HG03175 (cell line): ENCODE data around the gene DRD3.

Experiments
- ATAC-seq: cut with Tn5 transposase; IDR thresholded peaks from one replicate; pipeline ENCODE4 v1.9.1; 2021; ENCODE audit warnings: mild to moderate bottlenecking, moderate library complexity; ENCODE audit not compliant: unreplicated experiment

DRD3 gene

DNA sequence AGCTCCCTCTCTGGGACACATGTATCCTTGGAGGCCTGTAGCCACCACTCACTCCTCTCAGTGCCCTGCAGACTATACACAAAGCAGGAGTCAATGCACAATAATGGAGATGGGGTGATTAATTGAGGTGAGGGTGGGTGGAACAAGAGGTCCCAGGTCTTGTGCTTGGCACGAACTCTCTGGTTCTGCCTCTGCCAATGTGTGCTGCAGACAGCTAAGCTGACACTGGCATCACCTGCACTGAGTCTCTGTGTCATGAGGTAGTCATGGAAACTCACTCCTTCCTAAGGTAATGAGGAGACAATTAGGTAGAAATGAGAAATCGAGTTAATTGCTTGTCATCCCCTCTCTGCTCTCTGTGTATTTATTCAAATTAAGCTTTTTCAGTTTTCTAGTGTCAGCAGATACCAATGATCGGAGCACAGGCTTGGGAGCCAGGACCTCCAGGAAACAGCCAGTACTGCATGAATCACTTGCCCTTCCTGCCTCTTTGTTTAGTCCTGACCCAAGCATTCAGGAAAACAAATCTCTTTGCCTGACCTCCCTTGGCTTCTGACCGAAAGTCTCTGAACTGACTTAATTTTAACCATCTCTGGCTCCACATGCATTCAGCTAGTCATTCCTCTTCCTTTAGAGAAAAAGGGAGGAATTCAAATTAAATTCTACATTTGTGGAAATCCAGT is 56.7 kb downstream of the DRD3 start:
- no peak for ATAC-seq

DNA sequence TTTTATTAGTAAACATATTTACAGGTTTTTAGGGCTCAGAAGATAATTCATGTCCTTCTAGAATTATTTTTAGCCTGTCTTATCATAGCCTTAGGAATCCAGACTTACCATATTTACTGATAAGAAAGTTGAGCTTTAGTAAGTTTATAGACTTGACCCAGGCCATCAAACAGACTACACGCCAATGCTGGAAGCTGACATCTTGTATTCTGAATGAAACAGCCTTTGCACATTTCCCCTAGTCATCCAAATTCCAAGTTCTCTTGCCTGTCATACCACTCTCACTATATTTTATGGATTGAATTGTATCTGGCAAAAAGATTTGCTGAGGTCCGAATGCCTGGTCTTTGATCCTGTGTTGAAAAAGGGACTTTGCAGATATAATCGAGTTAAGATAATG is 58.6 kb downstream of the DRD3 start:
- ATAC-seq: no peak

DNA sequence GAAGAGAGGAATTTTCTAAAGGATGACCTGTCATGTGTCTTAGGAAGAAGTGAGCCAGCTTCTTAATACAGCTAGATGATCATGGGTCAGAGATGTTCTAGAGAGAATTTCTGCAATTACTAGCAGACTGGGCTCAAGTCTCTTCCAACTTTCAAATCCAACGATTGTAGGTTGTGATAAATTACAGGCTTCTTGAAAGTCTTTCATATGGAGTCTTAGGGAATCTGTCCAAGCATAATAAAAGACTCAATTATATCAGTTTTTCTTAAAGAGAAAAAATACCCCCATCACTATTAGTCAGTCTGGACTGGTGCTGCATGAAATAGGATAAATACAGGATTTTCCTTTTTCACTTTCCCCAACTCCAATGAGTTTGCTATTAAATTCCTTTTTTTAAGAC is 59.1 kb downstream of the DRD3 start:
- ATAC-seq: no peak

DNA sequence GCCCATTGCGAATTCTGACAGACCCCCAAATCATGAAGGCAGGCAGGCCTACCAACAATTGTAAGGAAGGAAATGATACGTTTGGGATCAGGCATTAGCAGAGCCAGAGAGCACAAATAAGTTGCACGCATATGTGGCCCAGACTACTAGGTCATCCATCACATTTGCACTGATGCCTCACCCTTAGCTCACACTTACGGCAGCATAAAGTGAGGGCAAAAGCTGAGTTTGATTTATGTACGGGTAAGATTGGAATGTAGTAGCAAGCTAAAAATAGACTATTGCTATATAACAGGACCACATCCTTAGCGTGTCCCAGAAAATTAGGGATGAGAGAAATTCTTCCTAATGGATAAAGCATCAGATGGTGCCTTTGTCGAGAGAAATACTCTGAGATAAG is 63.7 kb downstream of the DRD3 start:
- ATAC-seq: no peak

DNA sequence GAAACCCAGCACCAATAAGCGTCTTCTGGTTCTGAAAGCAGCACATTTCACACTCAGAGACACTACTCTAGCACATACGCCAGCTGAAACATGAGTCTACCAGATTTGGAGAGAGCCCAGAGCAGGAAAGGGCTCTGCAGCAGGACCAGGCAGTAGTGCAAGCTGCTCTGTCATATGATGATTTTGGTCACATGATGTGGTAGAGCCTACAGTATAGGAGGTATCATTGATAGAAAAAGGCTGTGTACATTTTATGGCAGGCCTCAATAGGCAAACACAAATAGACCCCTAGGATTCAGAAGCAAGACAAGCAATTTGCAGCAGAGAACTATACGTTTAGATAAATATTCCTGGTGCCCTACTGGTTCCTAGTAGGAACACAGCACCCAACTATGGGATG is 64.1 kb downstream of the DRD3 start:
- ATAC-seq: no peak

DNA sequence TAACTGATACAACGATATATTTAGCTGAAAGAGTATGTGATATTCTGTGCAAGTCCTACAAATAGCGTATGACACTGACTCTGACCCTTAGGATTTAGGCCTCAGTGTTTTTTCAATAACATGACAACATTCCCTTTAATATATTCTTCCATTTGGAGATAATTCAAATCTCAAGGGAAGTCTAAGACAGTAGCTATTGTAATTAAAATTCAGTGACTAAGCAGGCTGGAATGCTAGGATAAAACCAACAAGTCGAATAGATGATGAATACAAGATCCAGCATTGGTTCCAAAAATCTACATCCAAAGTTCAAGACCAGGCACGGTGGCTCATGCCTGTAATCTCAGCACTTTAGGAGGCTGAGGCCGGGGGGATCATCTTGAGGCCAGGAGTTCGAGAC is 66.2 kb downstream of the DRD3 start:
- ATAC-seq: no peak

DNA sequence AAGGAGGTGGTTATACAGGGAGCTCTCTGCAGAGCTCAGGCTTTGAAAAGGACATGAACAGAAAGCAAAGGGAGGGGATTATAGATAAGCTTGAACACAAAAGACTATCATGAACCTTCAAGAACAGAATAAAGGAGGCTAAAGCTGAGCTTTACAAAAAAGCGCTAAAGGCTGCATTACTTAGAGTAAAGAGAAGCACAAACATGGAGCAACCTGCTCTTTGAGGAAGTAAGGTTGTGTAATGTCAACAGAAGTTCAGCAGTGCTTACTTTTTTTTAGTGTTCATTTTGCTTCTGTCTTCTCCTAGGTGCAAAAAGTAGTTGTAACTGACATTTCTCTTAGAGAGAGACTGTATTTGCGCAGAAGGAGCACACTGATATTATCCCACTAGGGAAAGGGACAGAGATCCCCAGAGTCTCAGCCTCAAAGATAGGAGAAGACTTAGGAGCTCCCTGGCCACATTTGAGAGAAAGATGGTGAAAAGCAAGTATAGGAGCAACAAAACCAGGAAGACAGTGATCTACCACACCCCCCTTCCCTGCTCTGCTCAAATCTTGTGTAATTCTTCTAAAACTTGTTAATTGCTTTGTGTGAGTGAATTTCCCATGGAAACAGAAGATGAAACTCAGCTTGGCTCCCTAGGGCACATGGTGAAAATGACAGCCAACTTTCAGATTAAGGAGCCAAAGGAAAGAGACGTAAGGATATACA is 67.6 kb downstream of the DRD3 start:
- no peak for ATAC-seq

DNA sequence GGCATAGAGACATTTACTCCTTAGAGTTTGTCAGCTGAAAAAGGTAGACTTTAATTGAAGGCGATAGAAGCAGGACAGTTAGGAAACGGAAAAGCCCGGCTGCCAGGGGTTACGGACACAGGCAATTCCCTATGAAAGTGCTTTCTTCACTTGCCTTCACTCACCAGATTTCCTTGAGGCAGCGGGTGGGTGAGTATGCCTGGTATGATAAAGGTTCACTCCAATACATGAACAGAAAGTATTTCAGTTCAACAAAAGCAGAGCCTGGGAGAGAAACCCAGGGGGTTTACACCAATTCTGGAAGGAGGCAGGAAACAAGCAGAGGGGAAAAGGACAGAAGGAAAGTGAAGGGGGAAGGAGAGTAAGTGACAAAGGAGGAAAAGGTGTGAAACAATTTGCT is 68.4 kb downstream of the DRD3 start:
- no peak for ATAC-seq

DNA sequence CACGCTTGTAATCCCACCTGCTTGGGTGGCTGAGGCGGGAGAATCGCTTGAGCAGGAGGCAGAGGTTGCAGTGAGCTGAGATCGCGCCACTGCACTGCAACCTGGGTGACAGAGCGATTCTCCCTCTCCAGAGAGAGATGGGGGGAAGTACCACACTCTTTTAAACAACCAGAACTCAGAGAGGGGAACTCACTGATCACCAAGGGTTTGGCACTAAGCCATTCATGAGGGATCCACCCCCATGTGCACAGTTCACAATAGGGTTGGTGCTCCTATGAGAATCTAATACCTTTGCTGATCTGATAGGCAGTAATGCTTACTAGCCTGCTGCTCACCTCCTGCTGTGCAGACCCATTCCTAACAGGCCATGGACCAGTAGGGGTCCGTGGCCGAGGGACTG is 70.7 kb downstream of the DRD3 start:
- ATAC-seq: no peak

DNA sequence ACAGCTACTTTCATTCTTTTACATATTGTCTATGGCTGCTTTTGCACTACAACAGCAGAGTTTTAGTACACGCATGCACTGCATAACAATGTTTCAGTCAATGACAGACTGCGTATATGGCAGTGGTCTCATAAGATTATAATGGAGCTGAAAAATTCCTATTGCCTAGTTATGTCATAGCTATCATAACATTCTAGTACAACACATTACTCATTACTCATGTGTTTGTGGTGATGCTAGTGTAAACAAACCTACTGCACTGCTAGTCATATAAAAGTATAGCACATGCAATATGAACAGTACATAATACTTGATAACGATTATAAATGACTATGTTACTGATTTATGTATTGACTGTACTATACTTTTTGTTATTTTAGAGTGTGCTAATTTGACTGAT is 74.4 kb downstream of the DRD3 start:
- no peak for ATAC-seq

DNA sequence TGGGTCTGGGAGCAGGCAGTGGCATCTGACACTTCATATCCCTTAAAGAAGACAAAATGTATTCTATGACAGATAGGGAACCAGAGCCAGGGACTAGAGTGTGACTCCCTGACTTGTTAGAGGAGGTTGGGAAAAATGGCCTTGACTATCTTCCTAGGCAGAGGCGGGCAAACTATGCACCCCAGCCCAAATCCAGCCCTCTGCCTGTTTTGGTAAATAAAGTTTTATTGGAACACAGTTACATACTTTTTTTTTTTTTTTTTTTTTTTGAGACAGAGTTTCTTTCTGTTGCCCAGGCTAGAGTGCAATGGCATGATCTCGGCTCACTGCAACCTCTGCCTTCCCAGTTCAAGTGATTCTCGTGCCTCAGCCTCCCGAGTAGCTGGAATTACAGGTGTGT is 75.0 kb downstream of the DRD3 start:
- no peak for ATAC-seq

DNA sequence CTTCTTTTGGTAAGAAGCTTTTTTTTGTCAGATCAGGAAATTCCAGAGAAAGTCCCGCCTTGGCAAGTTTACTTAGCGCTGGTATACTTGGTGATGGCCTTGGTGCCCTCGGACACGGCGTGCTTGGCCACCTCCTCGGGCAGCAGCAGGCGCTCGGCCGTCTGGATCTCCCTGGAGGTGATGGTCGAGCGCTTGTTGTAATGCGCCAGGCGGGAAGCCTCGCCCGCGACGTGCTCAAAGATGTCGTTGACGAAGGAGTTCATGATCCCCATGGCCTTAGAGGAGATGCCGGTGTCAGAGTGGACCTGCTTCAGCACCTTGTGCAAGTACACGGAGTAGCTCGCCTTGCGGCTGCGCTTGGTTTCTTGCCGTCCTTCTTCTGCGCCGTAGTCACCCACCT is 75.7 kb downstream of the DRD3 start:
- no peak for ATAC-seq

DNA sequence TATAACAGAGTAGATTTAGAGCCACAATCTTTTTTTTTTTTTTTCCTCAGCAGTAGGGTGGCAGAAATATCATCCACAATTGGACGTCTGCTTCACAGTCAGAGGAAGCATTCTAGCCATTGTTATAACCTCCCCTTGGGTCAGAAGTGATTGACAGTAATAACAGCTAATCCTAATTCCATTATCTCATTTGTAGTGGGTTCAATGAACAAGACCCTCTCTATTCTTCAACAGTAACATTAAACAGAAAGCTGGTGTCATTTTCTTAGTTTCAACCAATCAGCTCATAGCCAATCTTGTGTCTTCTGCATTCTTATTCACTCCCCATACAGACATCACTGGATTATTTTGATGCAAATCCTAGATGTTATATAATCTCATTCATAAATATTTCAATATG is 77.8 kb downstream of the DRD3 start:
- no peak for ATAC-seq

DNA sequence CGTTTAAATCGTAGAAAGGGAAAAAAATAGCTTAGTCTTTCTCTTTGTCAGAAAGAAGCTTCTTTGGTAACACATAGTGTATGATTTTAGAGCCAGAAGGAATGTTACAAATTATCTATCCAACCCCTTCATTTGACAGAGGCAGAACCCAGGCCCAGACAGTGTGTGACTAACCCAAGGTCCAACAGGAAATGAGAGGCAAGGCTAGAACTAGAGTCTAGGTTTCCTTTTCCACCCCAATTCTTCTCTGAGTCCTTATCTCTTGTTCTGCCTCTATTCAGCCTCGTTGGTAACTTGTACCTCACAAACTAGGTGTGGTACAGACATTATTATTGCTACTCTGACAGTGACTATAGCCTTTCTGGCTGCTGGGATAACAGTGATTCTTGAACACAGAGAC is 83.1 kb downstream of the DRD3 start:
- ATAC-seq: no peak

DNA sequence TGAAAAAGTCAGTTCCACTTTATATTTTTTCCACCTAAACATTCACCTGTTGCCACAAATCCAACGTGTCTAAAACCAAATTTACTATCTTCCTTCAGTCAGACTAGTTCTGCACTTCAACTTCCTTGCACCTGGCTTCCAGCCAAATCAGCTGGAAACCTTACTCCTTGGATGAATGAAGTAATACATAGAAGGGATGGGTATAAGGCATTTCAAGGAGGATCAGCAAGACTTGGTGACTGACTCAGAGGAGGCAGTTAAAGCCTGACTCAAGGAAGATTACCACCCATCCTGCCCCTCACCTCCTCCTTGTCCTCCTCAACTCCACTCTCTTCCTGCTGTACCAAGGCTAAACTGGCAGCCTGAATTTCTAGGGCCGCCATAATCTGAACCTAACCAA is 85.3 kb downstream of the DRD3 start:
- no peak for ATAC-seq

DNA sequence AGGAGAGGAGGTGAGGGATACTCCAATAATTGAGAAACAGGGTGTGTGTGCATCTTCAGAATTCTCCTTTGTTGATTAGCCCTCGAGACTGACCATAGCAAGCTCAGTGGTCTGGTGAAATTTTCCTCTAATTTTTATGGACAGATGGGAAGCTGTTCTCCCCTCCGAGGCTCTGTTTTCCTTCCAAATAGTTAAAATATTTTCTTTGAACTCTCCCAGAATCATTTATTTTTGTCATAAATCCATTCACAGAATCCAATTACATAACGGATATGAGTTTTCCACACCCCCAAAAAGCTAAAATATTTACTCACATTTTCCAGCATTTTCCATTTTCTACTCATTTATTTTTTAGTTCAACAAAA is 85.9 kb downstream of the DRD3 start:
- ATAC-seq: no peak

DNA sequence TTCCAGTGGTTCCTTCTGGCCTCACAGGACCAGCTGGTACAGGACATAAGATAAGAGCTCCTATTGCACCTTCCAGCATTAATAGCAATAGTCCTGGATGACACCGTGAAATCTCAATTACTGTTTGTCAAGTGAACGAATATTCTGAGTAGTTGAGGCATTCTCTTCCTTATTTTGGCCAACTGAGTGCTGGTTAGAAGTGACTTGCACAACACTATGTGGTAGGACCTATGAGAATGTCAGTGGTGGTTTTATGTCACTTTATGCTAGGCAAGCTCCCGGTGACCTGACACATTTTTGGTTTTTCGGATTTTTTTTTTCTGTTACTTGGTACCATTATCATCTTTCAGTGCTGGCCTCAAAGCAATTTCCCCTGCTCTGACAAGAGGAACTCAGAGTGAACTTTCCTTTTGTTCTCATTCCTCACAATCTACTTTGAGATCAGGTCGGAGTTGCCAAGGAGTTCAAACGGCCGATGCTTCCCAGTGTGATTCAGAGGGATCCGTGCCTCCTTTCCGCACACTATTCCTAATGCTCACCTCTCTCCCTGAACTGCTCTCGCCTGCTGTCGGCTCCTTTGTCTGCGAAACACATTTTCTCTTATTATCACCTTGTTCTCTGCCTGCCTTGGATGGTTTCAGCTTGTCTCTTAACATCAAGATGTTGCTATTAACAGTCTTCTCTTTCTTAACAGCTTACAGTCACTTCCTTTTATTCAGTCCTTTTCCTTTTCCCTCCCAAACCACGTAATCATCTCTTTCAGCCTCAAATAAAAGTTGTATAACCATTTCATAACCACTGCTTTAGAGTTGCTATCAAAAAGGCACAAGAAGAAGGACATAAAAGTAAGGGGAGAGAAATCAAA is 86.5 kb downstream of the DRD3 start:
- ATAC-seq: no peak

DNA sequence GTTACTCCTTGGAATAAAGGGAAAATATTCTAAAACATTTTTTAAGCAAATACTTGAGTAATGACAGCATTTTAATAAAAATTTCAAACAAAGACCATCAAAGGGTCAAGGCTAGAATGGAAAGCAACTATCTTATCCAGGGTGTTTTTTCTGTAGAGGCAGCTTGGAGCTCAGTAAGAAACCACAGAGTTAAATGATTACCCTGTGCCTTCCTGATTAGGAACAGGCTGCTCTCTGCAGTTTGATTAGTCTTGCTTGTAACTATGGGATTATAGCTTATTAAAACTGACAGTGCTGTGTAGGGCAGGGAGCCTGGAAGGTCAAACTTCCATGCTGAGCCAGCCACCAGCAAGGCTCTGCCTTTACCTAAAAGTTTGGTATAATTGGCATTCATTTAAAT is 89.2 kb downstream of the DRD3 start:
- no peak for ATAC-seq

DNA sequence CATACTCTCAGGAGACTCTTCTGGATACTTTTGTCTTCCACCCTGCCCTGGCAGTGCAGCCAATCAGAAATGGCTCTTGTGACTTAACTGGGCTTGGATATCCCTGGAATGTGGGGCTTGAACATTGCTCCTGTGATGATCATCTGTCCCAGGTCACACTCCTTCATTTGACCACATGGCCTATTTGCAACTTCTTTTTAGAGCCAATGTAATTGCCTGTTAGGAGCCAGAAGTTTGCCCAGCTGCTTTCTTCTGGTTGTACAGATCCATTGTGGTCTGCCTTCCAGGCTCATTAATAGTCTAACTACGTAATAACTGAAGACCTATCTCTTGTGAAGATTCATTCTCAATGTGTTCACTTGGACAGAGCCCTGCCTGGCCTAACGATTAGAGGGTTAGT is 92.5 kb downstream of the DRD3 start:
- ATAC-seq: no peak

DNA sequence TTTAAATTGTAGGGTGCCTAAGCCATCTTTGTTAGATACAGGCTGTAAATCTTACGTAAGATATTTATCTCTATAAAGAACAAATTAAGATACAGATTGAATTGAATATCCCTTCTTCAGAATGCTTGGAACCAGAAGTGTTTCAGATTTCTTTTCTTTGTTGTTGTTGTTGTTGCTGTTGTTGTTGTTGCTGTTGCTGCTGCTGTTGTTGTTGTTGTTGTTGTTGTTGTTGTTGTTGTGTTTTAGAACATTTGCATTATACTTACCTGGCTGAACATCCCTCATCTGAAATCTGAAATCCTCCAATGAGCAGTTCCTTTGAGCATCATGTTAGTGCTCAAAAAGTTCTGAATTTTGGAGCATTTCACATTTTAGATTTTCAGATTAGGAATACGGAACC is 95.7 kb downstream of the DRD3 start:
- ATAC-seq: no peak

DNA sequence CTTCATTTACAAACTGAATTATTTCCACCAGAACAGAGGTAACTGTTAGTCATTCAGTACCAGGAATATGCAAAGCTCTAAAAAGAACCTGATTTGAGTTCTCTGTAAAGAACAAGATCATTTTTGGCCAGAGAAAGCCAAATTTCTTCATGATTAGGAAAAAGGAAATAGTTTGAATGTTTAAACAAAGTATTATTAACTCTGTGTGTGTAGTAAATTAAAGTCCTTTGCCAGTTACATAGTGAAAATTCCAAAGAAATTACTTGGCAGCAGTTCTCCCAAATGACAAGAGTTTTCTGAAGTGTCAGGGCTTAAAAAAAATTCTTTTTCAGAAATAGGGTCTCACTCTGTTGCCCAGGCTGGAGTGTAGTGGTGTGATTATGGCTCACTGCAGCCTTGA is 97.8 kb downstream of the DRD3 start:
- ATAC-seq: no peak

DNA sequence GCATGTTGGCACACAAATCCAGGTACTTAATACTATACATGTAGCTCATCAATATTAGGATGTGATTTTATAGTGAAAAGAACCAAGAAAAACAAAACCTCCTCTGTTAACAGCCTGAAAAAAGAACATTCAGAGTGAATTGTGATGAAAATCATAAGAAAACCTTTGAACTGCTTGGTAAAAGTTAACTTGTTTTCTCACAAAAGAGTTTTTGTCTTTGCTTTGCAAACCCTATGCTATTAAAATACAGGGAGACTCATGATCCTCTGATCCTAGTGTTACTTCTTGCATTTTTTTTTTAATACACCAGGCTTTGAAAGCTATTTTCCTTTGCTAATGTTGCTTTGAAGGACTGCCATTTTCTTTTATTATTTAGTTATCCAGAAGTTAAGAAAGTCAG is 98.7 kb downstream of the DRD3 start:
- no peak for ATAC-seq
